BJ (cell line): Measurements from ENCODE around the gene DDIAS. TPM values are rescaled to one million over a fixed set of nuclear protein-coding genes. Genes with fewer than 3 reads are reported as not detected.

Experiments
- CTCF ChIA-PET: fragments of 350-600 bp; formaldehyde crosslinking; extraction: SDS; loops from one replicate; lab custom pipeline; 2021; ENCODE audit warnings: antibody characterized with exemption, inconsistent platforms; lab: Yijun Ruan, JAX
- POLR2A ChIA-PET: fragments of 300-600 bp; sonication (Branson Sonifier 250); formaldehyde crosslinking; extraction: SDS; loops from one replicate; lab custom pipeline; 2021; ENCODE audit warnings: antibody characterized with exemption; lab: Charles Lee
- DNase-seq: peaks from one replicate; pipeline ENCODE4 v3.0.0-alpha.2; 2011; ENCODE audit warnings: low read depth
- H3K27me3 ChIP-seq: 2 replicates; pipeline ENCODE4 v1.6.0; 2011; ENCODE audit warnings: low read length; ENCODE audit not compliant: control insufficient read depth, insufficient read depth
- H3K36me3 ChIP-seq: 2 replicates; pipeline ENCODE4 v1.5.1; 2011; ENCODE audit warnings: low read length; ENCODE audit not compliant: control insufficient read depth, insufficient read depth
- H3K4me3 ChIP-seq: 2 replicates; pipeline ENCODE4 v1.5.1; 2011; ENCODE audit warnings: low read depth, mild to moderate bottlenecking, control low read depth, low read length
- CTCF ChIP-seq: IDR thresholded peaks from 2 replicates; pipeline ENCODE4 v1.5.1; 2011; ENCODE audit warnings: low read depth, mild to moderate bottlenecking, control low read depth, inconsistent platforms, low read length, moderate library complexity; ENCODE audit not compliant: insufficient read depth
- polyA plus RNA-seq: library from polyadenylated mRNA; depleted of rRNA; stranded (reverse); fragments of >200 nt; gene quantifications from 2 replicates; pipeline ENCODE4 v1.2.3, GENCODE V29; 2011

The DDIAS gene
- polyA plus RNA-seq, 1 experiment, result 2.7 TPM

GRCh38 chr11:82864268-82864667 is 37.3 kb upstream of the DDIAS start:
- Histone ChIP-seq H3K4me3 (no peak overlapping the region), H3K36me3 (no peaks in the 10 kb centered on the region), H3K27me3 (no peaks in the 10 kb centered on the region)
- DNase-seq, result no peak
- CTCF ChIA-PET, result interaction anchor here (0.6 to 4.2 kb wide), 3 partner anchors 37 to 98 kb away, joined by 3 to 27 read pairs (median 7); partner anchors contain the start of genes DDIAS and PRCP
- peak; percentile 75 for TF ChIP-seq CTCF
- POLR2A ChIA-PET, result no interaction called here

- DNase-seq, result no peak
- H3K27me3 ChIP-seq, result no peaks in the 10 kb centered on the region
- H3K36me3 ChIP-seq, result no peaks in the 10 kb centered on the region
- CTCF ChIA-PET, result interaction anchor here (0.7 to 4.2 kb wide), 6 partner anchors 18 to 161 kb away, joined by 3 to 27 read pairs (median 4); partner anchors contain the start of genes DDIAS and PRCP
- H3K4me3 ChIP-seq, result no peak overlapping the region
- TF ChIP-seq CTCF, result no peak
- POLR2A ChIA-PET, result no interaction called here
These were observed 35.7 kb upstream of the DDIAS start for GRCh38 chr11:82865841-82866240.

GRCh38 chr11:82867495-82868082 is 33.9 kb upstream of the DDIAS start:
- no peaks in the 10 kb centered on the region for H3K27me3 ChIP-seq
- TF ChIP-seq CTCF, result peak; percentile 63
- DNase-seq, result no peak
- H3K36me3 ChIP-seq, result no peaks in the 10 kb centered on the region
- POLR2A ChIA-PET, result no interaction called here
- H3K4me3 ChIP-seq, result no peak overlapping the region
- CTCF ChIA-PET, result interaction anchor here (0.6 to 4.2 kb wide), 52 partner anchors 8 to 1014 kb away, joined by 3 to 27 read pairs (median 4); partner anchors contain the start of genes DDIAS and PRCP

- TF ChIP-seq CTCF, result no peak
- CTCF ChIA-PET, result interaction anchor here (1.9 to 3.2 kb wide), 3 partner anchors 16 to 94 kb away, joined by 5 to 20 read pairs (median 19); partner anchors contain the start of gene DDIAS
- no peak for DNase-seq
- POLR2A ChIA-PET, result no interaction called here
- H3K36me3 ChIP-seq, result no peaks in the 10 kb centered on the region
- no peak overlapping the region for H3K4me3 ChIP-seq
- no peaks in the 10 kb centered on the region for H3K27me3 ChIP-seq
These were observed 31.9 kb upstream of the DDIAS start for GRCh38 chr11:82869657-82870056.

- DNase-seq, result no peak
- Histone ChIP-seq H3K36me3 (no peaks in the 10 kb centered on the region), H3K27me3 (no peaks in the 10 kb centered on the region), H3K4me3 (no peak overlapping the region)
- ChIA-PET CTCF (interaction anchor here (1.2 kb wide), 1 partner anchor 154 kb away, joined by 3 read pairs; no protein-coding TSS in a partner anchor), POLR2A (no interaction called here)
- no peak for TF ChIP-seq CTCF
These were observed 29.9 kb upstream of the DDIAS start for GRCh38 chr11:82871646-82872045.
